Glutamatergic neuron (in vitro differentiated cells): Measurements from ENCODE around the gene LIN7A. TPM values are rescaled to one million over a fixed set of nuclear protein-coding genes. Genes with fewer than 3 reads are reported as not detected.

Source experiments
- DNase-seq: peaks from one replicate; pipeline ENCODE4 v3.0.0; 2022
- H3K27ac Mint-ChIP-seq: one replicate; pipeline ENCODE4 v1.8.0; 2020; ENCODE audit warnings: mild to moderate bottlenecking, mixed read lengths, inconsistent platforms; ENCODE audit not compliant: unreplicated experiment
- H3K27me3 Mint-ChIP-seq: one replicate; pipeline ENCODE4 v1.8.0; 2020; ENCODE audit warnings: mild to moderate bottlenecking, moderate library complexity, mixed read lengths, inconsistent platforms; ENCODE audit not compliant: unreplicated experiment
- H3K36me3 Mint-ChIP-seq: one replicate; pipeline ENCODE4 v1.8.0; 2020; ENCODE audit warnings: mild to moderate bottlenecking, mixed read lengths, inconsistent platforms; ENCODE audit not compliant: unreplicated experiment
- H3K4me1 Mint-ChIP-seq: one replicate; pipeline ENCODE4 v1.8.0; 2020; ENCODE audit warnings: mild to moderate bottlenecking, low read depth, mixed read lengths, inconsistent platforms; ENCODE audit not compliant: unreplicated experiment
- H3K4me3 Mint-ChIP-seq: one replicate; pipeline ENCODE4 v1.8.0; 2020; ENCODE audit warnings: mild to moderate bottlenecking, mixed read lengths, inconsistent platforms; ENCODE audit not compliant: unreplicated experiment
- H3K9me3 Mint-ChIP-seq: one replicate; pipeline ENCODE4 v1.8.0; 2020; ENCODE audit warnings: mild to moderate bottlenecking, moderate library complexity, mixed read lengths, inconsistent platforms; ENCODE audit not compliant: unreplicated experiment
- total RNA-seq: library from RNA; stranded (reverse); fragmentation: NEBNext Ultra II Directional; extraction: Animal tissue kit (Norgen Biotek cat#: 25700); gene quantifications from one replicate; pipeline ENCODE4 v1.2.1, GENCODE V29; 2021; ENCODE audit not compliant: unreplicated experiment
- TF ChIP-seq, protein P1 (sequence below): fragments of 200-600 bp; sonication (generic); IDR thresholded peaks from one replicate; pipeline ENCODE4 v1.5.0; 2021; ENCODE audit not compliant: partially characterized antibody, unreplicated experiment

The LIN7A gene
- total RNA-seq, 1 donor from 2014 or later = 41.9 TPM

DNA sequence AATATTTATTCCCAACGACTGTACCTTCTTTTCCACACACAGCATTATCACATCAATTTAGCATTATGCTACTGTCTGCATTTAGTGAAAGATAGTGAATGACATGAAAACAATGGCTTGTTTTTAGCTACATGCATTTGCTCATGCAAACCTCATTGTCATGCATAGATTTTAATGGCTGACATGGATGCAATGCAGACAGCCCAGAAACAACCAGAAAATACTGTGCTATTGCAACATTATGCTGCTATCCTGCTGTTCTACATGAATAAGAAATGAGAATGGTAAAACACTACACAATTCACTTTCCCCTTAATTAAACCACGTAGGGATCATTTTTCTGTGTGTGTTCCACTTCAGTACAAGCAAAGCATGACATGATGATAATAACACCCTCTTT is 90.8 kb downstream of the LIN7A start:
- Mint-ChIP-seq H3K4me1 (peaks cover 20% of the 10 kb centered on the region), H3K36me3 (no peaks in the 10 kb centered on the region), H3K27ac (peak overlapping the region; percentile 74), H3K27me3 (no peaks in the 10 kb centered on the region), H3K4me3 (no peak overlapping the region), H3K9me3 (no peaks in the 10 kb centered on the region)
- no peak for DNase-seq
- TF ChIP-seq, protein P1, sequence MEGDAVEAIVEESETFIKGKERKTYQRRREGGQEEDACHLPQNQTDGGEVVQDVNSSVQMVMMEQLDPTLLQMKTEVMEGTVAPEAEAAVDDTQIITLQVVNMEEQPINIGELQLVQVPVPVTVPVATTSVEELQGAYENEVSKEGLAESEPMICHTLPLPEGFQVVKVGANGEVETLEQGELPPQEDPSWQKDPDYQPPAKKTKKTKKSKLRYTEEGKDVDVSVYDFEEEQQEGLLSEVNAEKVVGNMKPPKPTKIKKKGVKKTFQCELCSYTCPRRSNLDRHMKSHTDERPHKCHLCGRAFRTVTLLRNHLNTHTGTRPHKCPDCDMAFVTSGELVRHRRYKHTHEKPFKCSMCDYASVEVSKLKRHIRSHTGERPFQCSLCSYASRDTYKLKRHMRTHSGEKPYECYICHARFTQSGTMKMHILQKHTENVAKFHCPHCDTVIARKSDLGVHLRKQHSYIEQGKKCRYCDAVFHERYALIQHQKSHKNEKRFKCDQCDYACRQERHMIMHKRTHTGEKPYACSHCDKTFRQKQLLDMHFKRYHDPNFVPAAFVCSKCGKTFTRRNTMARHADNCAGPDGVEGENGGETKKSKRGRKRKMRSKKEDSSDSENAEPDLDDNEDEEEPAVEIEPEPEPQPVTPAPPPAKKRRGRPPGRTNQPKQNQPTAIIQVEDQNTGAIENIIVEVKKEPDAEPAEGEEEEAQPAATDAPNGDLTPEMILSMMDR = no peak

DNA sequence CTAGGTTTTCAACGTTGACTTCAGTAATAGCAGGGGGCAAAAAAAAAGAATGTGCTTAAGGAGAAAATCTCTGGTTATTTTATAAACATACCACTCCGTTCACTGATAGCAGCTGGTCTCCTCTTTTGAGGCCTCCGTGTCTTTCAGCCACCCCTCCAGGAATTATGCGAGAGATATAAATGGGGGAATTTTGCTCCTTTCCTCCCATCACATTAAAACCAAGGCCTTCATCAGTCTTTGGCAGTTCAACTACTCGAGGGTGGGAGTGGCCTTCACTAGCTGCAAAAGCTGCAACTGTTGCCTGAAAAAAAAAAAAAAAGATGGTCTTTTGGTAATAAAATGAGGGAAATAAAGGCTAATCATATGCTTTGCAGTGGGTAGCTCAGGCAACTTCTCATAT is 92.1 kb downstream of the LIN7A start:
- H3K27ac Mint-ChIP-seq = no peak overlapping the region
- H3K9me3 Mint-ChIP-seq = no peaks in the 10 kb centered on the region
- TF ChIP-seq, protein P1 = no peak
- H3K27me3 Mint-ChIP-seq = no peaks in the 10 kb centered on the region
- no peak overlapping the region for H3K4me3 Mint-ChIP-seq
- no peak for DNase-seq
- H3K36me3 Mint-ChIP-seq = no peaks in the 10 kb centered on the region
- H3K4me1 Mint-ChIP-seq = peaks cover 24% of the 10 kb centered on the region

DNA sequence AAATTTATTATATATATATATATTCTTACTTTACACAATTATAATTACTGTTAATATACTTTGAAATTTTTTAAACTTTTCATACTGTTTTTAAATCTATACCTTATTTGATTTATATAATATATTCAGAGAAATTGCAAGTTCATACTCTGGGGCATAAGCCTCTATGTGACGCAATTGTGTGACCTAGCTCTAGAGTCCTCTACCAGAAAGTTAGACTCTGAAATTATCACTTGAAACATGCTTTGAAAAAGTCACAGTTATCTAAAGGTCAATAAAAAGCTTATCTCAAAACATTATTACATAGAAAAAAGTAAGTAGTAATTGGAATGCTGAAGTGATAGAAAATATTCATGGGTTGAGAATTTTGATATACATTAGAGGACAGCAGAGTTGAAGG is 93.8 kb downstream of the LIN7A start:
- Mint-ChIP-seq H3K27me3 (no peaks in the 10 kb centered on the region), H3K27ac (no peak overlapping the region), H3K9me3 (no peaks in the 10 kb centered on the region), H3K4me3 (no peak overlapping the region), H3K4me1 (peaks cover 20% of the 10 kb centered on the region), H3K36me3 (no peaks in the 10 kb centered on the region)
- TF ChIP-seq, protein P1 = no peak
- DNase-seq = no peak

DNA sequence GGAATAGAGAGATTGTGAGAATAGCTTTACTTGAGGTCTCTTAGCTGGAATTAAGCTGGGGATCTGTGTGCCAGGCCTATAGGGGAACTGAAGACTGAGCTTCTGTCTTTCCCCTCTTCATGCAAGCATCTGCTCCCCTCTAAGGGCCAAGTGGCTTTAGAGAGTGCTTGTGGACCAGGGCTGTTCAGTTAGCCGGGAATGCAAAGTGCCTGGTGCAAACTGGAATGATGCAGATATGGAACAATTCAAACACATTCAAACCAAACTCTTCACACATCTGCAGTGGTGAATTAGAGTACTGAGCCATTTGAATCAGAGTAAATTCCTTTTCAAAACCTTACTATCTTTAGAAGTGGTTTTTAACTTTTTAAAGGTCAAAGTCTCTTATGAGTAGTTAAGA is 99.0 kb downstream of the LIN7A start:
- no peaks in the 10 kb centered on the region for H3K36me3 Mint-ChIP-seq
- H3K27me3 Mint-ChIP-seq = no peaks in the 10 kb centered on the region
- H3K9me3 Mint-ChIP-seq = no peaks in the 10 kb centered on the region
- no peak overlapping the region for H3K4me3 Mint-ChIP-seq
- H3K4me1 Mint-ChIP-seq = peaks cover 21% of the 10 kb centered on the region
- DNase-seq = no peak
- TF ChIP-seq, protein P1 = no peak
- H3K27ac Mint-ChIP-seq = no peak overlapping the region

DNA sequence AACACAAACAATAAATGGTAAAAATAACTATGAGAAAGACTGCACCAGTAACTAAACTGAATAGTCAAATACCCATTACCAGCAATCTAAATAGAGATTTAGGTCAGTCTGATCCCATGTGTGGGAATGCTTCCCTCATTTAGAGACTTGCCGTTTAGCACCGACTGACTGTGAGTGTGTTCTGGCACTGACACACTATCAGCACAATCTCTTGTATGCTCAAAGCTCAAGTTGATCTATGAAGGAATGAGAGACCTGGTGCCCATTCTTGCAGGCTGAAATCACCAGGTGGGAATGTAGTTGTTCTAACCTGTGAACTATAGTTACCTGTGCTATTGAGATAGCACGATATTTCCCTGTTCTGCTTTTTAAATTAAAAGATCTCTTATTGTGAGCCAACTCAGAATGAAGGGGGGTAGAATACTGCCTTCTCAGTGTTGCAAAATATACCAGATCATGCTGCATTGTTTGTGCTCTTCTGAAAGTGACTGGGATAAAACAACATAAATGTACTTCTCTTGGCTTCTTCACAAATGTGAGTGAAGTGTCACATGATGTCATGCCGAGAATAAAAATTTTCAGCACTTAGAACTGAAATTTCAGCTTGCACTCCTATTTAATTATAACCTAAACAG is 99.6 kb downstream of the LIN7A start:
- no peak for DNase-seq
- H3K9me3 Mint-ChIP-seq = no peaks in the 10 kb centered on the region
- no peak overlapping the region for H3K27ac Mint-ChIP-seq
- no peak overlapping the region for H3K4me3 Mint-ChIP-seq
- H3K4me1 Mint-ChIP-seq = peaks cover 21% of the 10 kb centered on the region
- H3K27me3 Mint-ChIP-seq = no peaks in the 10 kb centered on the region
- no peaks in the 10 kb centered on the region for H3K36me3 Mint-ChIP-seq
- TF ChIP-seq, protein P1 = no peak
